MM.1S (cell line): ENCODE measurements around the gene PTPRN2.

Experiments
- DNase-seq: peaks from one replicate; pipeline ENCODE4 v3.0.0-alpha.2; 2015
- H2AFZ ChIP-seq: fragments of 300-600 bp; sonication (generic); 2 replicates; pipeline ENCODE4 v1.6.0; 2016; ENCODE audit warnings: antibody characterized with exemption, low read length
- H3F3A ChIP-seq: fragments of 300-600 bp; sonication (generic); 2 replicates; pipeline ENCODE4 v1.6.1; 2016; ENCODE audit warnings: mild to moderate bottlenecking, antibody characterized with exemption, low read length, moderate library complexity, mixed read lengths; ENCODE audit not compliant: insufficient read depth
- H3K27ac ChIP-seq: fragments of 300-600 bp; sonication (generic); 2 replicates; pipeline ENCODE4 v1.5.1; 2016; ENCODE audit warnings: mild to moderate bottlenecking, low read length
- H3K27me3 ChIP-seq: fragments of 300-600 bp; sonication (generic); replicated peaks from 2 replicates; pipeline ENCODE4 v1.6.0; 2016; ENCODE audit warnings: low read length; ENCODE audit not compliant: insufficient read depth
- H3K36me3 ChIP-seq: fragments of 300-600 bp; sonication (generic); replicated peaks from 2 replicates; pipeline ENCODE4 v1.6.1; 2016; ENCODE audit warnings: mild to moderate bottlenecking, low read length, mixed read lengths; ENCODE audit not compliant: insufficient read depth
- H3K4me1 ChIP-seq: fragments of 300-600 bp; sonication (generic); 2 replicates; pipeline ENCODE4 v1.6.1; 2016; ENCODE audit warnings: low read length, mixed read lengths
- H3K4me2 ChIP-seq: fragments of 300-600 bp; sonication (generic); 2 replicates; pipeline ENCODE4 v1.6.0; 2016; ENCODE audit warnings: low read depth, low read length
- H3K4me3 ChIP-seq: fragments of 300-600 bp; sonication (generic); 2 replicates; pipeline ENCODE4 v1.5.1; 2016; ENCODE audit warnings: low read length, mixed read lengths
- H3K79me2 ChIP-seq: fragments of 300-600 bp; sonication (generic); 2 replicates; pipeline ENCODE4 v1.6.1; 2016; ENCODE audit warnings: mixed run types, low read length, mixed read lengths
- H3K9ac ChIP-seq: fragments of 300-600 bp; sonication (generic); 2 replicates; pipeline ENCODE4 v1.6.1; 2016; ENCODE audit warnings: low read length, mixed read lengths
- H3K9me2 ChIP-seq: fragments of 300-600 bp; sonication (generic); replicated peaks from 2 replicates; pipeline ENCODE4 v1.6.1; 2016; ENCODE audit warnings: mild to moderate bottlenecking, low read length, mixed read lengths; ENCODE audit not compliant: insufficient read depth
- H3K9me3 ChIP-seq: fragments of 300-600 bp; sonication (generic); replicated peaks from 2 replicates; pipeline ENCODE4 v1.6.1; 2016; ENCODE audit warnings: mild to moderate bottlenecking, low read length, mixed read lengths; ENCODE audit not compliant: insufficient read depth
- H4K20me1 ChIP-seq: fragments of 300-600 bp; sonication (generic); 2 replicates; pipeline ENCODE4 v1.6.1; 2016; ENCODE audit warnings: mild to moderate bottlenecking, low read length, moderate library complexity, mixed read lengths; ENCODE audit not compliant: insufficient read depth
- CTCF ChIP-seq: fragments of 300-600 bp; sonication (generic); IDR thresholded peaks from 2 replicates; pipeline ENCODE4 v1.5.1; 2016; ENCODE audit warnings: antibody characterized with exemption, low read length, mixed read lengths
- EZH2 ChIP-seq: fragments of 300-600 bp; sonication (generic); optimal IDR thresholded peaks from 2 replicates; pipeline ENCODE3; 2017; ENCODE audit warnings: low read depth, mild to moderate bottlenecking, antibody characterized with exemption, low read length, mixed read lengths
- EZH2phosphoT487 ChIP-seq: fragments of 300-600 bp; sonication (generic); IDR thresholded peaks from 2 replicates; pipeline ENCODE4 v1.6.1; 2018; ENCODE audit warnings: antibody characterized with exemption, low read length

PTPRN2 gene

GRCh38 chr7:157650131-157650631, 937.4 kb downstream of the PTPRN2 start:
- H3F3A ChIP-seq: no peaks in the 10 kb centered on the region
- peaks cover 60% of the 10 kb centered on the region for H3K27me3 ChIP-seq
- no peak overlapping the region for H3K27ac ChIP-seq
- no peaks in the 10 kb centered on the region for H3K36me3 ChIP-seq
- no peak overlapping the region for H2AFZ ChIP-seq
- TF ChIP-seq EZH2phosphoT487 (no peak), EZH2 (no peak), CTCF (no peak)
- H3K4me3 ChIP-seq: no peak overlapping the region
- no peaks in the 10 kb centered on the region for H3K9me2 ChIP-seq
- no peaks in the 10 kb centered on the region for H3K79me2 ChIP-seq
- no peak for DNase-seq
- H3K9me3 ChIP-seq: no peaks in the 10 kb centered on the region
- H3K9ac ChIP-seq: no peak overlapping the region
- H3K4me1 ChIP-seq: no peaks in the 10 kb centered on the region
- H3K4me2 ChIP-seq: no peak overlapping the region
- no peaks in the 10 kb centered on the region for H4K20me1 ChIP-seq

DNA sequence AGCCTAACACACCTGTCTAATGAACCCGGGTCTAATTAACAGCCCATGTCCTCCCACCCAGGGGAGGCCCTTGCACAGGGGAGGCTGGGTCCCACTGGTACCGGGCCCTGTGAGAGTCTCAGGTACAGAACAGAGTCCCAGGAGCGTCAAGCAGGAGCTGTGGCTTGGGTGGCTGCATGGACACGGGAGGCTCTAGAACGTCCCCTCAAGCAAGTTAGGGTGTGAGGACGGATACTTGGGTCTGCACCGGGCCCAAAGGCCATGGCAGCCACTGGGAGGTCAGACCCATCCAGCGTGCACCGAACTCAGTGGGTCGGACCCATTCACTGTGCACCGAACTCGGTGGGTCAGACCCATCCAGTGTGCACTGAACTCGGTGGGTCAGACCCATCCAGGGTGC, 941.1 kb downstream of the PTPRN2 start:
- H3K79me2 ChIP-seq: no peaks in the 10 kb centered on the region
- no peaks in the 10 kb centered on the region for H3K4me1 ChIP-seq
- DNase-seq: no peak
- H3K4me2 ChIP-seq: no peak overlapping the region
- no peaks in the 10 kb centered on the region for H3K9me3 ChIP-seq
- H3K36me3 ChIP-seq: no peaks in the 10 kb centered on the region
- TF ChIP-seq CTCF: no peak
- no peak for TF ChIP-seq EZH2phosphoT487
- TF ChIP-seq EZH2: no peak
- H3K27me3 ChIP-seq: peaks cover 61% of the 10 kb centered on the region
- no peaks in the 10 kb centered on the region for H3F3A ChIP-seq
- no peak overlapping the region for H3K9ac ChIP-seq
- H3K27ac ChIP-seq: no peak overlapping the region
- no peak overlapping the region for H2AFZ ChIP-seq
- no peak overlapping the region for H3K4me3 ChIP-seq
- H4K20me1 ChIP-seq: no peaks in the 10 kb centered on the region
- no peaks in the 10 kb centered on the region for H3K9me2 ChIP-seq

DNA sequence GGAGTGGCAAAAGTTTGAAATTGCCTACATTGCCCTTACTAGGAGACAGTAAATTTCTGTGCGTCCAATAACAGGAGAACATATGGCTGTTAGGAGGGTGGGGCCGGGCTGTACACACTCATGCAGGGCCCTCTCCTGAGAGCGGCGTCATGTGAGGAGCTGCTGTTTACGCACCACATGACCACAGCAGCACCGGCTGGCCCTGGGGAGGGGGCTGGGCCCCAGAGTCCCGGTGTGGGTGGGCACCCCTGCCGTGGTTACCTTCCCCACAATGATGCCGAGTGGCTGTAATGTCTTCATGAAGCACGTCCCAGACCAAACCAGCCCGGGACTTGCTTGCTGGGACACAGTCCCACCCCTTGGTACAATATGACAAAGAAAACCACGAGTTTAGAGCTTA, 942.1 kb downstream of the PTPRN2 start:
- no peaks in the 10 kb centered on the region for H4K20me1 ChIP-seq
- no peak overlapping the region for H3K27ac ChIP-seq
- no peak for DNase-seq
- H2AFZ ChIP-seq: no peak overlapping the region
- H3K79me2 ChIP-seq: no peaks in the 10 kb centered on the region
- no peaks in the 10 kb centered on the region for H3K36me3 ChIP-seq
- no peaks in the 10 kb centered on the region for H3K9me3 ChIP-seq
- TF ChIP-seq CTCF (no peak), EZH2 (no peak), EZH2phosphoT487 (no peak)
- H3F3A ChIP-seq: no peaks in the 10 kb centered on the region
- peaks cover 61% of the 10 kb centered on the region for H3K27me3 ChIP-seq
- no peaks in the 10 kb centered on the region for H3K9me2 ChIP-seq
- no peak overlapping the region for H3K9ac ChIP-seq
- H3K4me1 ChIP-seq: no peaks in the 10 kb centered on the region
- no peak overlapping the region for H3K4me2 ChIP-seq
- no peak overlapping the region for H3K4me3 ChIP-seq
